ENCODE data around the gene LRRN4CL. TPM values are rescaled to one million over a fixed set of nuclear protein-coding genes. Genes with fewer than 3 reads are reported as not detected.
A peak's percentile ranks its signal among the peaks of the same experiment; 100 is the strongest.

The LRRN4CL gene
- total RNA-seq, 3 donors from 2014 or later (not counting 1 experiment from before 2014, with no cell fraction given), result not detected

DNA sequence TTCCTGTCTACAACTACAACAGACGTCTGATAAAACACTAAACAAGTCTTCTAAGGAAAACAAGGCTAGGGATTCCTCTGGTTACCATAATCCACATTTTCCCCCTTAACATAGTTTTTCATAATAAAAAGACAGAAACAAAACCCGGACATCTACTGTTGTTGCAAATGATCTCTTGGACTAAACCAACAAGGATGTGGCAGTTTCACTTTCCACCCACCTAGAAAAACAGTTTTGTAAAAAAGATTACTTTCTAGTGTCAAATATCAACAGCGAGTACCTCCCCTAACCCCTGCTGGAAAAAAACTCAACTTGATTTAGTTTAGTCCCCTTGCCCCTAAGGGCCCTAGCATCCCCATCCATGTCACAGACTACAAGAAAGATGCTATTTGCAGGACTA lies 23.5 kb upstream of the LRRN4CL start:
- H3K4me3 Mint-ChIP-seq, result no peak overlapping the region
- Histone ChIP-seq H3K27ac (ENCODE audit: low read length) (no peak overlapping the region), H3K36me3 (ENCODE audit: control insufficient read depth, insufficient read depth, low read length) (peaks cover 52% of the 10 kb centered on the region), H3K27me3 (ENCODE audit: control insufficient read depth, insufficient read depth, low read length) (no peaks in the 10 kb centered on the region), H3K4me1 (ENCODE audit: control insufficient read depth, insufficient read depth, low read length) (peaks cover 24% of the 10 kb centered on the region), H3K9me3 (ENCODE audit: control insufficient read depth, insufficient read depth, low read length) (no peaks in the 10 kb centered on the region), H3K4me3 (ENCODE audit: low read length) (no peak overlapping the region)
- H3K4me1 Mint-ChIP-seq, result peaks cover 21 to 39% of the 10 kb centered on the region in 2 donors
- no peaks in the 10 kb centered on the region for H3K9me3 Mint-ChIP-seq
- WGBS (ENCODE audit: insufficient coverage), result 53% methylated on average over 3 of the region's 3 CpGs
- intact Hi-C loops (cut with micrococcal nuclease), result no loop called here
- H3K36me3 Mint-ChIP-seq, result peaks cover 8% of the 10 kb centered on the region
- ATAC-seq, result no peak
- no peaks in the 10 kb centered on the region for H3K27me3 Mint-ChIP-seq (ENCODE audit: low read depth in 2 of 2)
- no peak for DNase-seq
- peak overlapping the region; percentile 66 to 72 for H3K27ac Mint-ChIP-seq
- TF ChIP-seq, protein P1, sequence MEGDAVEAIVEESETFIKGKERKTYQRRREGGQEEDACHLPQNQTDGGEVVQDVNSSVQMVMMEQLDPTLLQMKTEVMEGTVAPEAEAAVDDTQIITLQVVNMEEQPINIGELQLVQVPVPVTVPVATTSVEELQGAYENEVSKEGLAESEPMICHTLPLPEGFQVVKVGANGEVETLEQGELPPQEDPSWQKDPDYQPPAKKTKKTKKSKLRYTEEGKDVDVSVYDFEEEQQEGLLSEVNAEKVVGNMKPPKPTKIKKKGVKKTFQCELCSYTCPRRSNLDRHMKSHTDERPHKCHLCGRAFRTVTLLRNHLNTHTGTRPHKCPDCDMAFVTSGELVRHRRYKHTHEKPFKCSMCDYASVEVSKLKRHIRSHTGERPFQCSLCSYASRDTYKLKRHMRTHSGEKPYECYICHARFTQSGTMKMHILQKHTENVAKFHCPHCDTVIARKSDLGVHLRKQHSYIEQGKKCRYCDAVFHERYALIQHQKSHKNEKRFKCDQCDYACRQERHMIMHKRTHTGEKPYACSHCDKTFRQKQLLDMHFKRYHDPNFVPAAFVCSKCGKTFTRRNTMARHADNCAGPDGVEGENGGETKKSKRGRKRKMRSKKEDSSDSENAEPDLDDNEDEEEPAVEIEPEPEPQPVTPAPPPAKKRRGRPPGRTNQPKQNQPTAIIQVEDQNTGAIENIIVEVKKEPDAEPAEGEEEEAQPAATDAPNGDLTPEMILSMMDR (IDR thresholded peaks at IDR 0.05), result no peak

- Mint-ChIP-seq H3K36me3 (peaks cover 8% of the 10 kb centered on the region), H3K27ac (peak overlapping the region; percentile 66 to 72), H3K4me1 (peaks cover 21 to 39% of the 10 kb centered on the region in 2 donors), H3K27me3 (ENCODE audit: low read depth in 2 of 2) (no peaks in the 10 kb centered on the region), H3K4me3 (peak overlapping the region; percentile 4), H3K9me3 (no peaks in the 10 kb centered on the region)
- Histone ChIP-seq H3K27ac (ENCODE audit: low read length) (no peak overlapping the region), H3K4me3 (ENCODE audit: low read length) (no peak overlapping the region), H3K27me3 (ENCODE audit: control insufficient read depth, insufficient read depth, low read length) (no peaks in the 10 kb centered on the region), H3K36me3 (ENCODE audit: control insufficient read depth, insufficient read depth, low read length) (peaks cover 48% of the 10 kb centered on the region), H3K9me3 (ENCODE audit: control insufficient read depth, insufficient read depth, low read length) (no peaks in the 10 kb centered on the region), H3K4me1 (ENCODE audit: control insufficient read depth, insufficient read depth, low read length) (peaks cover 29% of the 10 kb centered on the region)
- intact Hi-C loops (cut with micrococcal nuclease), result no loop called here
- TF ChIP-seq, protein P1 (IDR thresholded peaks at IDR 0.05), result no peak
- WGBS (ENCODE audit: insufficient coverage), result 88% methylated on average over 6 of the region's 6 CpGs
- no peak for DNase-seq
- no peak for ATAC-seq
Observed at GRCh38 chr11:62712276-62712812, 23.0 kb upstream of the LRRN4CL start.

DNA sequence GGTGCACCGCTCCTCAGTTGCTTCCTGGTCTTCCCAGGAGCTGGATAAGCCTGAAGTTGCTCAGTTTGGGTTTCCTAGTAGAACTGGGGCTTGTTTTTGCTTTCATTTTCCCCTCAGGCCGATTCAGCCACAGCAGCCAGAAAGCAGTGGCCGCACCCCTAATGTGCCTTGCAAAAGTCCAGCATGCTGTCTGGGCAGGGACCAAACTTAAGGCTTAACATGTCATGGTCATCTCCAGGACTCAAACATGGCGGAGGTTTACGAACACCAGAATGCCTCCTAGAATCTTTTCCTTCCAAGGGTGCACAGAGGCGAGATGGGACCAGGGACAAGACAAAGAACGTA lies 20.6 kb upstream of the LRRN4CL start:
- Mint-ChIP-seq H3K9me3 (no peaks in the 10 kb centered on the region), H3K36me3 (no peaks in the 10 kb centered on the region), H3K4me3 (peak overlapping the region; percentile 97), H3K4me1 (peaks cover 36 to 54% of the 10 kb centered on the region in 2 donors), H3K27me3 (ENCODE audit: low read depth in 2 of 2) (no peaks in the 10 kb centered on the region), H3K27ac (peak overlapping the region; percentile 98 to 99)
- WGBS (ENCODE audit: insufficient coverage), result 62% methylated on average over 7 of the region's 7 CpGs
- Histone ChIP-seq H3K27me3 (ENCODE audit: control insufficient read depth, insufficient read depth, low read length) (no peaks in the 10 kb centered on the region), H3K27ac (ENCODE audit: low read length) (peak overlapping the region; percentile 95), H3K4me1 (ENCODE audit: control insufficient read depth, insufficient read depth, low read length) (peaks cover 50% of the 10 kb centered on the region), H3K4me3 (ENCODE audit: low read length) (peak overlapping the region; percentile 72), H3K36me3 (ENCODE audit: control insufficient read depth, insufficient read depth, low read length) (peaks cover 25% of the 10 kb centered on the region), H3K9me3 (ENCODE audit: control insufficient read depth, insufficient read depth, low read length) (no peaks in the 10 kb centered on the region)
- intact Hi-C loops (cut with micrococcal nuclease), result no loop called here
- ATAC-seq (no peak), DNase-seq (no peak)
- TF ChIP-seq, protein P1 (IDR thresholded peaks at IDR 0.05), result no peak

Data from natural killer cell (primary cell).